Psoas muscle (tissue), 8 donors: ENCODE data around the gene PCGF3. TPM values are rescaled to one million over a fixed set of nuclear protein-coding genes. Genes with fewer than 3 reads are reported as not detected.
"Not testable (repeated sequence)": the region's sequence is repeated elsewhere in the genome, so short reads cannot be mapped to it uniquely, and the experiment has no call there.

Experiments
- ATAC-seq, 4 donors: fragments of 200-7000 bp; cut with Tn5 transposase; one replicate each; pipeline ENCODE4 v1.9.1; 2020; ENCODE audit warnings: moderate library complexity in 3 of 4, mild to moderate bottlenecking in 2 of 4
- DNase-seq, 2 donors: peaks; one replicate each; pipeline ENCODE4 v3.0.0-alpha.2; 2020
- H3K27ac ChIP-seq: fragments of 200-600 bp; one replicate; pipeline ENCODE4 v1.8.0; 2022
- H3K27me3 ChIP-seq, 3 donors: fragments of 200-600 bp in 1 of 3; one replicate each; pipeline versions ENCODE4 v1.6.1 to v1.8.0; 2013 to 2022; ENCODE audit warnings: low read length in 2 of 3, mild to moderate bottlenecking in 2 of 3, moderate library complexity in 1 of 3; ENCODE audit not compliant: insufficient read depth in 3 of 3
- H3K36me3 ChIP-seq, 2 donors: fragments of 200-600 bp in 1 of 2; one replicate each; pipeline versions ENCODE4 v1.6.1 to v1.8.0; 2013 to 2022; ENCODE audit warnings: low read depth in 1 of 2, mild to moderate bottlenecking in 1 of 2, moderate library complexity in 1 of 2; ENCODE audit not compliant: insufficient read depth in 1 of 2
- H3K4me1 ChIP-seq: fragments of 200-600 bp; one replicate; pipeline ENCODE4 v1.8.0; 2022
- H3K4me3 ChIP-seq: fragments of 200-600 bp; one replicate; pipeline ENCODE4 v1.8.0; 2022; ENCODE audit warnings: mild to moderate bottlenecking
- H3K9me3 ChIP-seq: fragments of 200-600 bp; one replicate; pipeline ENCODE4 v1.8.0; 2022
- WGBS, 3 donors: extraction: QIAGEN DNeasy Blood & Tissue Kit; methylation state at CpG; one replicate each; pipeline versions ENCODE4 v1.1.6 to v1.1.7; 2013; 5-methylcytosine and 5-hydroxymethylcytosine counted together
- intact Hi-C, 2 donors: fragments of 100-400 bp; cut with DNase I; formaldehyde crosslinking; loops; one replicate each; pipeline versions ENCODE4 v1.11.0 to v1.14.2; 2022
- polyA plus RNA-seq, 3 donors: library from polyadenylated mRNA; stranded (reverse); fragments of 200-250 nt; gene quantifications; one replicate each; pipeline ENCODE4 v1.2.3, GENCODE V29; 2013
- total RNA-seq, 4 donors: library from RNA; stranded (reverse); fragmentation: NEBNext Ultra II Directional in 2 of 4; extraction: Animal tissue kit (Norgen Biotek cat#: 25700) in 2 of 4; gene quantifications; one replicate each; pipeline versions ENCODE4 v1.2.1 to v1.2.4, GENCODE V29; 2021 to 2023
- TF ChIP-seq, protein P1 (sequence below): fragments of 200-600 bp; IDR thresholded peaks from one replicate; pipeline ENCODE4 v1.8.0; 2022; ENCODE audit warnings: antibody characterized with exemption
- donor health status: healthy with polysubstance abuse.
- donor health status: DM: no; HTN: no; CAD: no; lungs with moderate emphysema.
- donor health status: Bipolar disorder and iron deficiency.
- donor health status: healthy.
- donor health status: DM: yes; HTN: yes; CAD: no.
- donor health status: DM: no; HTN: no; CAD: no.
- donor health status: DM: no; HTN: no; CAD: no.
- donor health status: DM: yes; HTN: yes; CAD: no.

The PCGF3 gene
- total and polyA plus RNA-seq, 7 donors, result 10.9 to 19.2 (median 15.1) TPM

DNA sequence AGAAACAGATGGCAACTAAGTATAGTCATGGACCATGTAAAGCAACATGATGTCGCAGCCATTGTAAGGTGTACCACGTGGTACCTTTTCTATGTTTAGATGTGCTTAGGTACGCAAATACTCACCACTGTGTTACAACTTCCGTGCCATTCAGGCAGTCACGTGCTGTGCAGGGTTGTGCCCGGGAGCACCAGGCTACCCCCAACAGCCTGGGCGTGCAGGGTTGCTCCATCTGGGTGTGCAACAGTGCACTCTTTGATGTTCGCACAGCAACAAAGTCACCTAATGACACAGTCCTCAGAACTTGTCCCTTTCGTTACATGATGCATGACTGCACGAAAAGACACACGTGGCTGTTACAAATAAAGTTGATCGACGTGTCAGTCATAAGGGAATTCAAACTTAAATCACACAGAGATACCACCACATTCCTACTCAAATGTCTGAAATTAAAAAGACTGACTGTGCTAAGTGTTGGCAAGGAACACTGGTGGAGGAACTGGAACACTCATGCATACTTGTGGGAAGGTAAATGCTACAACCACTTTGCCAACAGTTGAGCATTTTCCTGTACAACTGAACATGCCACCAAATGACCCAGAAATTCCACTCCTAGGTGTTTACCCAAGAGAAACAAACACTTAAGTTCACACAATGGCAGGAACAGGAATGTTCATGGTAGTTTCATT lies 95.9 kb downstream of the PCGF3 start:
- DNase-seq (no peak), ATAC-seq (no peak)
- TF ChIP-seq, protein P1, sequence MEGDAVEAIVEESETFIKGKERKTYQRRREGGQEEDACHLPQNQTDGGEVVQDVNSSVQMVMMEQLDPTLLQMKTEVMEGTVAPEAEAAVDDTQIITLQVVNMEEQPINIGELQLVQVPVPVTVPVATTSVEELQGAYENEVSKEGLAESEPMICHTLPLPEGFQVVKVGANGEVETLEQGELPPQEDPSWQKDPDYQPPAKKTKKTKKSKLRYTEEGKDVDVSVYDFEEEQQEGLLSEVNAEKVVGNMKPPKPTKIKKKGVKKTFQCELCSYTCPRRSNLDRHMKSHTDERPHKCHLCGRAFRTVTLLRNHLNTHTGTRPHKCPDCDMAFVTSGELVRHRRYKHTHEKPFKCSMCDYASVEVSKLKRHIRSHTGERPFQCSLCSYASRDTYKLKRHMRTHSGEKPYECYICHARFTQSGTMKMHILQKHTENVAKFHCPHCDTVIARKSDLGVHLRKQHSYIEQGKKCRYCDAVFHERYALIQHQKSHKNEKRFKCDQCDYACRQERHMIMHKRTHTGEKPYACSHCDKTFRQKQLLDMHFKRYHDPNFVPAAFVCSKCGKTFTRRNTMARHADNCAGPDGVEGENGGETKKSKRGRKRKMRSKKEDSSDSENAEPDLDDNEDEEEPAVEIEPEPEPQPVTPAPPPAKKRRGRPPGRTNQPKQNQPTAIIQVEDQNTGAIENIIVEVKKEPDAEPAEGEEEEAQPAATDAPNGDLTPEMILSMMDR, result no peak
- H3K9me3 ChIP-seq, result peaks cover 3% of the 10 kb centered on the region
- H3K4me1 ChIP-seq, result no peaks in the 10 kb centered on the region
- H3K27ac ChIP-seq, result no peak overlapping the region
- H3K36me3 ChIP-seq, result no peaks in the 10 kb centered on the region
- WGBS, 3 donors, result 89 to 91% (median 91%) methylated on average over 13 of the region's 13 CpGs
- peaks cover 0 to 17% (median 8%) of the 10 kb centered on the region in 3 donors for H3K27me3 ChIP-seq
- no peak overlapping the region for H3K4me3 ChIP-seq
- intact Hi-C loops, result no loop called here

DNA sequence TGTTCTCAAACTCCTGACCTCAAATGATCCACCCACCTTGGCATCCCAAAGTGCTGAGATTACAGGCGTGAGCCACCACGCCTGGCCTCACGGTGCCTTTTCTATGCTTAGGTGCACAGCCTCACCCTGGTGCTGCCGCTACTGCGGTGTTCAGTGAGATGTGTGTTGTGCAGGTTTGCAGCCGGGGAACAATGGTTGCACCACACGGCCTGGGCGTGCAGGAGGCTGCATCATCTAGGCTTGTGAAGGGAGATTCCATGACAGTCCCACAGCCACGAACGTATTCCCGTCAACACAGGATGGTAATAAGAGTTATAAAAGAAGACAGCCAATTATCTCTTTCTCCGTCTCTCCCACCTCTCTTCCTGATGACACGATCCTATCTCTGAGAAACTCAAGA lies 98.3 kb downstream of the PCGF3 start:
- TF ChIP-seq, protein P1, result no peak

DNA sequence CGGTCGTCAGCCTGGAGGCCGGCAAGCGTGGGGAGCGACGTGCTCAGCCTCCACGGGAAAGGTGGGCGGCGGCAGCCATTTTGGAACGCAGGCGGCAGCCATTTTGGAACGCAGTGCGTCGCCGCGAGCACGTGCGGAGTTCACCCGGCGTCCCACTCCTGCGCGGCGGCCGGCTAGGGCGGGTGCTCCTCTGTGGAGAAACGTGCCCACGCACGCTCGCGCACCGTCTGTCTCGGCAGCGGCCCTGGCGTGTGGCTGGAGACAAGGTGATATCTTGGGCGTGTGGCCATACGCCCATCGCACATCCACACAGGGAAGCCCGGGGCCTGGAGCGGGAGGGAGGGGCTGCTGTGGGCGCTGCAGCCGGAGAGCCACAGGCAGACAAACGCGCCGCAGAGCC lies 99.2 kb downstream of the PCGF3 start:
- no peaks in the 10 kb centered on the region for H3K4me1 ChIP-seq
- peak in 1 of 2 donors; percentile 39 for DNase-seq
- no peak for ATAC-seq
- H3K9me3 ChIP-seq, result peaks cover 3% of the 10 kb centered on the region
- no peak overlapping the region for H3K4me3 ChIP-seq
- peaks cover 0 to 23% (median 6%) of the 10 kb centered on the region in 3 donors for H3K27me3 ChIP-seq
- intact Hi-C loops, result no loop called here
- no peaks in the 10 kb centered on the region for H3K36me3 ChIP-seq
- TF ChIP-seq, protein P1, result no peak
- WGBS, 3 donors, result 74 to 88% (median 84%) methylated on average over 40 to 44 of the region's 44 CpGs
- no peak overlapping the region for H3K27ac ChIP-seq

More for the DNA sequence above, 98.3 kb downstream of the PCGF3 start:
- Histone ChIP-seq H3K4me3 (no peak overlapping the region), H3K9me3 (peaks cover 3% of the 10 kb centered on the region), H3K27me3 (peaks cover 0 to 23% (median 6%) of the 10 kb centered on the region in 3 donors), H3K4me1 (no peaks in the 10 kb centered on the region), H3K27ac (no peak overlapping the region), H3K36me3 (no peaks in the 10 kb centered on the region)
- intact Hi-C loops, result no loop called here
- DNase-seq (no peak), ATAC-seq (no peak)
- 89 to 91% (median 91%) methylated on average over 13 of the region's 13 CpGs for WGBS, 3 donors

DNA sequence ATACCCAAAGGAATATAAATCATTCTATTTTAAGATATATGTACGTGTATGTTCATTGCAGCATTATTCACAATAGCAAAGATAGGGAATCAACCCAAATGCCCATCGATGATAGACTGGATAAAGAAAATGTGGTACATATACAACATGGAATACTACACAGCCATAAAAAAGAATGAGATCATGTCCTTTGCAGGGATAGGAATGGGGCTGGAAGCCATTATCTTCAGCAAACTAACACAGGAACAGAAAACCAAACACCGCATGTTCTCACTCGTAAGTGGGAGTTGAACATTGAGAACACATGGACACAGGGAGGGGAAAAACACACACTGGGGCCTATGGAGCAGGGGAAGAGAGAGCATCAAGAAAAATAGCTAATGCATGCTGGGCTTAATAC lies 101.3 kb downstream of the PCGF3 start:
- intact Hi-C loops, H3K9me3 ChIP-seq, ATAC-seq, H3K4me1 ChIP-seq, H3K4me3 ChIP-seq, DNase-seq, H3K27ac ChIP-seq, H3K36me3 ChIP-seq: not testable (repeated sequence)
- 86 to 89% (median 89%) methylated on average over 4 of the region's 4 CpGs for WGBS, 3 donors
- H3K27me3 ChIP-seq, result peaks cover 3 to 35% (median 6%) of the 10 kb centered on the region in 3 donors

DNA sequence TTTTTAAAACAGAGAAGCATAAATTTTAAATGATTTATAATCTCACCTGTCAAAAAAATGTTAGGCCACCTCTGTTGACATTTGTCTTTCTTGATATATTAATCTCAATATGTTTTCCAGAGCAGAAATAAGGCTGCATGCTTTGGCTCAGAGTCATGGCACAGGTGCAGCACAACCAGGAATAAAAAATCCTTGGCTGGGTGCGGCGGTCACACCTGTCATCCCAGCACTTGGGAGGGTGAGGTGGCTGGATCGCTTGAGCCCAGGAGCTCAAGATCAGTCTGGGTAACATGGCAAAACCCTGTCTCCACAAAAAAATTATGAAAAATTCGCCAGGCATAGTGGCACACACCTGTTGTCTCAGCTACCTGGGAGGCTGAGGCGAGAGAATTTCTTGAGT lies 102.2 kb downstream of the PCGF3 start:
- intact Hi-C loops, result no loop called here
- ATAC-seq, result no peak
- no peak overlapping the region for H3K27ac ChIP-seq
- peaks cover 3% of the 10 kb centered on the region for H3K9me3 ChIP-seq
- DNase-seq, result no peak
- no peaks in the 10 kb centered on the region for H3K36me3 ChIP-seq
- peaks cover 3 to 42% (median 6%) of the 10 kb centered on the region in 3 donors for H3K27me3 ChIP-seq
- H3K4me1 ChIP-seq, result no peaks in the 10 kb centered on the region
- 71 to 77% (median 73%) methylated on average over 5 of the region's 5 CpGs for WGBS, 3 donors
- TF ChIP-seq, protein P1, result no peak
- H3K4me3 ChIP-seq, result no peak overlapping the region
